GM18519 (cell line): ENCODE results near the gene EME2.

Experiments used
- ATAC-seq: cut with Tn5 transposase; IDR thresholded peaks from one replicate; pipeline ENCODE4 v1.9.1; 2021; ENCODE audit warnings: mild to moderate bottlenecking, moderate library complexity; ENCODE audit not compliant: unreplicated experiment, low FRiP score

The EME2 gene

DNA sequence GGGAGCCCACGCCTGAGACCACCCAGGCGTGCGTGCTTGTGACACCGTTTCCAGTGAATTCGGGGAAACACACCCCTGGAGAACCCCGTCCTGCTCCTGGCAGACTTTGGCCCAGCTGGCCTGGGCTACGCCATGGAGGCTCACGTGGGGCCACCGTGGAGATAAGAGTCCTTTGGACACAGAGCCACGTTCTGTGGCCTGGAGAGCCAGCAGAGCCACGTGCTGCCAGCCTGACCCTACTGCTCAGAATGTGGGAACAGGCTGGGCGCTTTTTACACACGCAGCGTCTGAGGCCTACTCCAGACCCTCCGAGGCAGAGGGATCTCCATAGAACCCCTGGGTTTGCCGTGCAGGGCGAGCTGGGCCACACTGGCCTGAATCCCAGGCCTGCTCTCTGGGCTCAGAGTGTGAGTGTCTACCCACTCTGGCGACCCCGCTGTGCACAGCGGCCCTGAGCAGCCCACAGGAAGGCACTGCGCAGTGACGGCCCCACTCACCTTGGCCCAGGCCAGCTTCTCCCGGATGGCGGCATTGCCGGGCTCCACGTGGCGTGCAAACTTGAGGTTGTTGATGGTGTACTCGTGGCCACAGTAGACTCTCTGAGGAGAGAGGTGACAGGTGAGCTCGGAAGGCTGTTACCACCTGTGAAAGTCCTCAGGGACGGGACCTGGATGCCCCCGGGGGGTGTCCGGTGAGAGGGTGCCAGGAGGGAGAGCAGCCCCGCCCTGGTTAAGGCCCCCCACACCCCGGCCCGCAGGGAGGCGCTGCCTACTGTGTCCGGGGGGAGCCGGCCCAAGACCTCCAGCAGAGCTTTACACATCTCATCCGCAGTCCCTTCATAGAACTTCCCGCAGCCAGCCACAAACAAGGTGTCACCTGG lies 44.0 kb downstream of the EME2 start:
- ATAC-seq = no peak

DNA sequence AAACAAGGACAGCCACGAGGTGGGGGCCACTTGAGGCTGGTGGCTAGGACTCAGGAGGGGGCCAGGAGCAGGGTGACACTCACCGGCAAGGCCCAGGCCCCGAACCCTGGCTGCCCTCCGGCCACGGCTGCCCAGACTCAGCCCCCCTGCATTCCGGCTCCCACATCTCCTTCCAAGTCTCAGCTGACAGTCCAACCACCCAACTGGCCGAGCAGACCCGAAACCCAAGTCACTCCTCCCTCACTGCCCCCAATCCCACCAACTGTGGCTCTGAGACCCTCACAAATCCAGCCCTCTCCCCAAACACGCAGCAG lies 44.6 kb downstream of the EME2 start:
- ATAC-seq = no peak

DNA sequence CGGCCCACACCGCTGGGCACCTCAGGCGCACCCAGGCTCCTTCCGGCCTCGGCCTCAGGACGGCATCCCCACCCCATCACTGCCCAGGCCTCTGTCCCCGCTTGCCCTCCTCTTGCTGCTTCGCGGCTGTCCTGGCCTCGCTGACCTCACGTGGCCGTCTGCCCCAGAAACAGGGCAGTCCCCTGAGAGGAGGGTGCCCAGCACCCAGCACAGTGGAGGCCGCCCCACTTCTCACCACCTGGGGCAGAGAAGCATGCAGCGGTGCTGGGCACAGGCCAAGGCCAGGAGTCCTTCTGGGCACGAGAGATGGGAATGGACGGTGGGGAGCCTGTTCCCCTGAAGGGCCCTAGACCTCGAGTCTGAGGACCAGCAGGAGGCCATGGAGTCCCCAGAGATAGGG lies 45.1 kb downstream of the EME2 start:
- no peak for ATAC-seq

DNA sequence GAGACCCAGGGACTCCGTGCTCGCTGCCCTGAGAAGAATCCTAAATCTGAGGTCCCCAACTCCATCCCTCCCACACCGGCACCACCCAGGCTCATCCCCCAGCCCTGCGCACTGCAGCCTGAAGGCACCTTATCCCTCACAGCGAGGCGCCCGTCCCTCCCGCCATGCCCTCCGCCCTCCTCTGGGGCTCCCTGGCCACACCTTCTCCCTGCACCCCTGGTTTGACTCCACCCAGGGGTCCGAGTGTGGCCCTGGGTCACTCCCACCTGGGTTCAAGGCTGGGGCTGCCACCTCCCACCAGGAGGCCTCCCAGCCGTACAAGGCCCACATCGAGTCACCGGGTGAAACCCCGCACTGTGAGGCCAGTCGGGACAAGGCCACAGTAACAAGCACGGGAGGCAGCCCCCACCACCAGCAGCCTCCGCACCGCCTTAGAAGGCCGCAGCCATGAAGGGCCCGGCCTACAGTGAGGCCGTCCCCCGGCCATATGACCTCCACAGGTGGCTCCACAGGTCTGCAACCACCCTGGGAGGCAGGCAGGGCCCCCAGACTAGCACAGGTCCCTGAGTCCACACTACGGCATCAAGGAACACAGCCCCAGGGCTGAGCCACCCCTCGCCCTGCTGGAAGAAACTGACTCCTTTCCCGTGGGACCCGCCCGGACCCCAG lies 45.7 kb downstream of the EME2 start:
- ATAC-seq = no peak

DNA sequence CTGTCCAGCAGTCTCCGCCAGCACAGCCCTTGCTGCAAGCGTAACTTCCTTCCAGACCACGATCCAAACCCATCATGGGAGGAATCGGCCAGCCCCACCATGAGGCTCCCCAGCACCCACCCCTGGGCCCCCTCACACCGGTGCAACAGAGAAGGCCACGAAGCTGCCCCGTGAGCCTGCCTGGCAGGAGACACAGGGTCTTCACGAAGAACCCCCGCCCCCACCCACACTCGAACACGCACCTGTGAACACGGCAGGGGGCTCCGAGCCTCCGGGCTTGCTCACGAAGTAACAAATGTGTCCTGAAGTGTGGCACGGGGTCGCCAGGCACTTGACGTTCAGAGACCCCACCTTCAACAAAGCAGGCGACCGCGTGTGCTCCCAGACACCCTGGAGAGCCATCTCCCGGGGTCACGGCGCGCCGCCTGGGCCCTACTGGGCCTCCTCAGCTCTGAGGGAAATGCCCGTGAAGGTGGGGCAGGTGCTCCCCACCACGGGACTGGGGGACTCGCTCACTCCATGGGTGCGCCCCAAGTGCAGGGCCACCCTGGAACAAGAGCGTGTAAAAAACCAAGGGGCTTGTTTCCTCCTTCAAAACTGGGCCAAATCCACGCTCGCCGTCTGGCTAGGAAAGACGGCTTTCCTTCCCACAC lies 46.4 kb downstream of the EME2 start:
- no peak for ATAC-seq

DNA sequence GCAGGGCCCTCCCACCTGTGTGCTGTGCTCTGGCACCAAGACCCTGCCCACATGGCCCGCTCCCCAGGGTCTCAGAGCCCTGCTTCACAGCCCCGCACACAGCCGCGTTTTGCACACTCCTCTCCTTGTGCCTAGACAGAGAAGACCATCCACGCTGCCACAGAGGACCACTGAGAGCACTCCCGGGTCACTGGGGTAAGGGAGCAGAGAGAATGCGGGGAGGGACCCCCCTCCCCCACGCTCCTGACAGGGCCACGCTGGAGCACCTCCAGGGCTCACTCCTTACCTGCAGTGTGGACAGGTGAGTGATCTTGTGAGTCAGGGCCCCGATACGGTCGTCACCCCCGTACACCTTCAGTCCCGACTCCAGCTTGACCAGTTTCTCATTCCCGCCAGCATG lies 47.0 kb downstream of the EME2 start:
- no peak for ATAC-seq

DNA sequence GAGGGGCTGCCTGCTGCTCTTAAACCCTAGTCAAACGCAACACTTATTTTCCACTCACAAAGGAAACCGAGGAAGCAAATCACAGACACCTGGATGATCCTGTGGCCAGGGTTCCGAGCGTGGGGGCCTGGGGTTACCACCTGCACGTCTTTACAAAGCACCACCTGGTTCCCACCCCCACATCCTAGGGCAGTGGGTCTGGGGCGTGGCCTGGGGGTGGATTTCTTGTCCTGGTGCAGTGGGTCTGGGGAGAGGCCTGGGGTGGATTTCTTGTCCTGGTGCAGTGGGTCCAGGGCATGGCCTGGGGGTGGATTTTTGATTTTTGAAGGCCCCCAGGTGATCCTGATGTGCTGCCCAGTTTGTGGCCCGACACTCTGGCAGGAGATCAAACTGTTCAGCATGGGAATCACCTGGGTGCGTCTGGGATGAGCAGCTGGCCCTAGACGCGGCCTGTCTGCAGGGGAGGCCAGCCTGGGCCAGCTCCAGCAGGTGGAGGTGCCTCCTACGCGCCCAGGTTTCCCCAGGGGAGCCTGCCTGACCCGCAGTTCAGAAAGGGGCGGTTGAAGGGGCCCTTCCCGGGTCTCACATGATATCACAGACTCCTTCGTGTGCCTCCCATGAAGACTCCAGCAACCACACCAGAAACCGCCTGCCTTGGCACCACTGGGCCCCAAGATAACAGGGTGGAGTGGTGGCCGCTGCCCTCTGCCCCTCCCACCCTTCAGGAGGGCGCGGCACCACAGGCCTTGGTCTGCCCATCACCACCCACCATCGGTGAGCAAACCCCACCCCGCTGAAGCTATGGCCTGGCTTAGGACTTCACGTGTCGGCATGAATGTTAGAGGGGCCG lies 47.7 kb downstream of the EME2 start:
- no peak for ATAC-seq

DNA sequence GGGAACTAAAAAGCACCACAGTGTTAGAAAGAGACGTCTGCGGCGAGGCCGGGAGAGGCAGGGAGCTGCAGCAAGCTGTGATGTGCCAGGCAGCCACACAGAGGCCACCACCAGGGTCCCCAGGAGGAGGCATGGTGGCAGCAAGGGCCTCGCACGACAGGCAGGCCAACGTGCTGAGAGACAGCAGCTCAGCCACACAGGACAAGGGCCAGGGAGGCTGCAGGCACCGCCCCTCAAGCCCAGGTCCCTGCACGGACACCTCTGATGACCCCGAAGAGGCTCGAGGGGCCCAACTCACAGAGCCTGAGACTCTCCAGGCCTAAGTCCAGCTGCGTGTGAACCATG lies 48.3 kb downstream of the EME2 start:
- ATAC-seq = no peak

DNA sequence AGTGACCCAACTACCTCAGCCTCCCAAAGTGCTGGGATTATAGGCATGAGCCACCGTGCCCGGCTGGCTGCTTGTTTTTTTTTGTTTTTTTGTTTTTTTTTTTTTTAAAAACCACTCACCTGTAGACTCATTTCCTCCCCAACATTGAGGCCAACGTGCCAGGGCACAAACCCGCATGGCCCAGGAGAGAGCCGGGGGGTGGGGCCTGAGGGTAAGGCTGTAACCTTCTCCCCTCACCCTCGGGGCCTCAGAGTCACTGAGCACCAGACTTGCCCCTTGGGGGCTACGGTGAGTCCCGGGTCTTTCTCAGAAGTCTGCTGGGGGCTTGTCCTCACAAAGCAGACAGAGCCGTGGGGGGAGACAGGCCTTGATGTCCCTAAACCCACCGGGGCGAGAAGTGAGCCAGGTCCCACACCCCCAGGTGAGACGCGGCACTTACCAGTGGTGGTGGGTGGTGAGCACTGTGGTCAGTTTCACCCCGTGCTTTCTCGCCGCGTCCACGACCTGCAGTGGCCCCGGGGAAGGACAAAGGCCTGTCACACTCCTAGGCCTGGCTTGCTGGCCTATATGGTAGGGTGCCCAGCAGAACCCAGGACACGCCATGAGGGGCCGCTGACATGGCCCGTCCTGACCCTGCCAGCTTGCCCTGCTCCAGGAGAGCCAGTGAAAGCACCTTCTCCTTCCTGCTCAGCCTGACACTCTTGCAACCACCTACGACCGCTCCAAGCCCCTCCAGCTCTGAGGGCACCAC lies 49.4 kb downstream of the EME2 start:
- ATAC-seq = no peak

DNA sequence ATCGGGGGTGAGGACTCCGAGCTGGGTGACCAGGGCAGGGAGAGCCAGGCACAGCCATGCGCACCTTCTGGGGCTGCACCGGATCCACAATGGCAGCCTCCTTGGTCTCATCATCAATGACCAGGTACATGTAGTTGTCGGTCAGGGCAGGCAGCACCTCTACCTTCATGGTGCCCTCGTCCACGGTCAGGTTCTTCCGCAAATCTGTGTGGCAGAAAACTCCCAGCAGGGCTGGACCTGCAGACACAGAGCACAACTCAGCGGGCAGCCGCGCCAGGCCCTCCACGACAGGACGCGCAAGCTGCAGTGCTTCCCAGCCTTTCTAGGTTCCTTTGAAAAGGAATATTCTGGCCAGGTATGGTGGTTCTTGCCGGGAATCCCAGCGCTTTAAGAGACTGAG lies 50.2 kb downstream of the EME2 start:
- ATAC-seq = no peak

DNA sequence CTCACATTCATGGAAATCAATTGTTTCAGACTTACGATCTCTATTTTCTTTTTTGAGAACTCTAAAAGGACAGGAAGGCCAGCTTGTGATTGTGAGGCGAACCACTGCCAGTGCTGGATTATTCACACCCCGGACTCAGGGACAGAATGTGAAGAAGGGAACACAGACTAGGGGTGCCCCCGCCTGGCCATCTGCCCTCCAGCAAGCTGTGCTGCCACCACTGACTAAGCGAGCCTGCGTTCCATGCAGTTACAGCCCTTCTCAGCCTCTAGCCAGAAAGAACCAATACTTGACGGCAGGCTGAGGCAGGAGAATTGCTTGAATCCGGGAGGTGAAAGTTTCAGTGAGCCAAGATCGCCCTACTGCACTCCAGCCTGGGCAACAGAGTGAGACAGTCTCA lies 51.2 kb downstream of the EME2 start:
- no peak for ATAC-seq

DNA sequence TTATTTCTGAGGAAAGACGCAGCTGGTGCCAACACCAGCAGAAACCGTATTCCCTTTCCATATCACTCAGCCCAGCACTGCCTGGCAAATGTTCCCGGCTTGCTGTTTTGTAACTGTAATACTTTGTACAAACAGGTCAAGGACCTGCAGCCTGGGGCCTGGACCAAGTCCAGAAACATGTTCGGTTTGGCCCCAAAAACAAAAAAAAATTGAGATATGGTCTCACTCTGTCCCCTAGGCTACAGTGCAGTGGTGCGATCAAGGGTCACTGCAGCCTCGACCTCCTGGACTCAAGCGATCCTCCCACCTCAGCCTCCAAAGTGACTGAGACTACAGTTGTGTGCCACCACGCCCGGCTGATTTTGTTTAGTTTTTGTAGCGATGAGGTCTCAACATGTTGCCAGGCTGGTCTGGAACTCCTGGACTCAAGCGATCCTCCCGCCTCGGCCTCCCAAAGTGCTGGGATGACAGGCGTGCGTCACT lies 52.8 kb downstream of the EME2 start:
- no peak for ATAC-seq
